Right cardiac atrium (tissue), 5 donors: Measurements from ENCODE around the gene SLC36A3. TPM values are rescaled to one million over a fixed set of nuclear protein-coding genes. Genes with fewer than 3 reads are reported as not detected.

Experiments used
- polyA plus RNA-seq: library from polyadenylated mRNA; stranded (reverse); fragments of 200-250 nt; gene quantifications from one replicate; pipeline ENCODE4 v1.2.3, GENCODE V29; 2013
- total RNA-seq, 4 donors: library from RNA; stranded (reverse); fragmentation: NEBNext Ultra II Directional; extraction: Animal tissue kit (Norgen Biotek cat#: 25700); gene quantifications; one replicate each; pipeline ENCODE4 v1.2.1, GENCODE V29; 2021
- donor health status: healthy with polysubstance abuse.
- donor health status: DM: no; HTN: yes; CAD: no.
- donor health status: DM: no; HTN: no; CAD: no.
- donor health status: DM: no; HTN: yes; CAD: no; lungs with severe emphysema.
- donor health status: DM: yes; HTN: yes; CAD: no.

SLC36A3 gene
- total and polyA plus RNA-seq, 5 donors: not detected

Other genes with a start within 250 kb of the SLC36A3 start
- 10 to 100 TPM; 77.0 to 98.2 (median 86.1) TPM for gene TNIP1, start 222.7 kb downstream of the SLC36A3 start, total RNA-seq
- gene TNIP1, start 222.7 kb downstream of the SLC36A3 start, polyA plus RNA-seq: 71.5 TPM
- gene ANXA6, start 146.0 kb downstream of the SLC36A3 start, total RNA-seq: 100 to 1,000 TPM; 220 to 238 (median 232) TPM
- 203 TPM for gene ANXA6, start 146.0 kb downstream of the SLC36A3 start, polyA plus RNA-seq
- gene CCDC69, start 79.7 kb downstream of the SLC36A3 start, total RNA-seq: 100 to 1,000 TPM; 167 to 194 (median 190) TPM
- 244 TPM for gene CCDC69, start 79.7 kb downstream of the SLC36A3 start, polyA plus RNA-seq
- gene GM2A, start 50.6 kb downstream of the SLC36A3 start, total RNA-seq: 10 to 100 TPM; 30.1 to 43.4 (median 35.3) TPM
- 27.7 TPM for gene GM2A, start 50.6 kb downstream of the SLC36A3 start, polyA plus RNA-seq
- not detected for gene SLC36A2, start 43.8 kb upstream of the SLC36A3 start, total RNA-seq
- gene SLC36A2, start 43.8 kb upstream of the SLC36A3 start, polyA plus RNA-seq: 0.14 TPM
- gene SLC36A1, start 143.8 kb upstream of the SLC36A3 start, total RNA-seq: 1 to 10 TPM; 3.0 to 6.2 (median 5.1) TPM
- 1.3 TPM for gene SLC36A1, start 143.8 kb upstream of the SLC36A3 start, polyA plus RNA-seq